Fibroblast of lung (primary cell): Measurements from ENCODE around the gene LIMA1.

Experiments used
- EZH2 ChIP-seq: IDR thresholded peaks from 2 replicates; pipeline ENCODE4 v1.5.1; 2012; ENCODE audit warnings: low read length, control low read depth, mild to moderate bottlenecking; ENCODE audit errors: missing control alignments
- TF ChIP-seq, protein P1 (sequence below), 2 donors: IDR thresholded peaks in 1 of 2; conservative IDR thresholded peaks in 1 of 2; 1 replicate in 1 of 2; 2 replicates in 1 of 2; pipeline ENCODE4 v1.5.1; 2011 to 2012; ENCODE audit warnings: low read length in 2 of 2, control low read depth in 1 of 2, inconsistent platforms in 1 of 2, low read depth in 1 of 2, mild to moderate bottlenecking in 1 of 2

DNA sequence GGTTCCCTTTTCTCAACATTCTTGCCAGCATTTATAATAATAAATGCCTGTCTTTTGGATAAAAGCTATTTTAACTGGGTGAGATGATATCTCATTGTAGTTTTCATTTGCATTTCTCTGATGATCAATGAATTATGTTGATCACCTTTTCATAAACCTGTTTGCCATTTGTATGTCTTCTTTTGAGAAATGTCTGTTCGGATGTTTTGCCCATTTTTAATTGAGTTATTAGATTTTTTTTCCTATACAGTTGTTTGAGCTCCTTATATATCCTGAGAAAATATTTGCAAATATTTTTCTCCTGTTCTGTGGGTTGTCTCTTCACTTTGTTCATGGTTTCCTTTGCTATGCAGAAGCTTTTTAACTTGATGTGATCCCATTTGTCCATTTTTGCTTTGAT is 8.1 kb upstream of the LIMA1 start:
- TF ChIP-seq, protein P1, sequence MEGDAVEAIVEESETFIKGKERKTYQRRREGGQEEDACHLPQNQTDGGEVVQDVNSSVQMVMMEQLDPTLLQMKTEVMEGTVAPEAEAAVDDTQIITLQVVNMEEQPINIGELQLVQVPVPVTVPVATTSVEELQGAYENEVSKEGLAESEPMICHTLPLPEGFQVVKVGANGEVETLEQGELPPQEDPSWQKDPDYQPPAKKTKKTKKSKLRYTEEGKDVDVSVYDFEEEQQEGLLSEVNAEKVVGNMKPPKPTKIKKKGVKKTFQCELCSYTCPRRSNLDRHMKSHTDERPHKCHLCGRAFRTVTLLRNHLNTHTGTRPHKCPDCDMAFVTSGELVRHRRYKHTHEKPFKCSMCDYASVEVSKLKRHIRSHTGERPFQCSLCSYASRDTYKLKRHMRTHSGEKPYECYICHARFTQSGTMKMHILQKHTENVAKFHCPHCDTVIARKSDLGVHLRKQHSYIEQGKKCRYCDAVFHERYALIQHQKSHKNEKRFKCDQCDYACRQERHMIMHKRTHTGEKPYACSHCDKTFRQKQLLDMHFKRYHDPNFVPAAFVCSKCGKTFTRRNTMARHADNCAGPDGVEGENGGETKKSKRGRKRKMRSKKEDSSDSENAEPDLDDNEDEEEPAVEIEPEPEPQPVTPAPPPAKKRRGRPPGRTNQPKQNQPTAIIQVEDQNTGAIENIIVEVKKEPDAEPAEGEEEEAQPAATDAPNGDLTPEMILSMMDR (conservative IDR thresholded peaks at IDR 0.05 in 1 of 2, IDR thresholded peaks at IDR 0.05 in 1 of 2; ENCODE audit: low read depth in 1 of 2, low read length in 2 of 2): no peak
- no peak for TF ChIP-seq EZH2
